SW 1271 (cell line): ENCODE data around the gene COA7.
"Not testable (repeated sequence)": the region's sequence is repeated elsewhere in the genome, so short reads cannot be mapped to it uniquely, and the experiment has no call there.

Experiments used
- DNase-seq, 2 experiments: peaks; one replicate each; lab custom pipeline; 2025; lab: John Stamatoyannopoulos, UW

Gene COA7

GRCh38 chr1:52706136-52706670 lies 8.1 kb upstream of the COA7 start:
- DNase-seq = no peak

DNA sequence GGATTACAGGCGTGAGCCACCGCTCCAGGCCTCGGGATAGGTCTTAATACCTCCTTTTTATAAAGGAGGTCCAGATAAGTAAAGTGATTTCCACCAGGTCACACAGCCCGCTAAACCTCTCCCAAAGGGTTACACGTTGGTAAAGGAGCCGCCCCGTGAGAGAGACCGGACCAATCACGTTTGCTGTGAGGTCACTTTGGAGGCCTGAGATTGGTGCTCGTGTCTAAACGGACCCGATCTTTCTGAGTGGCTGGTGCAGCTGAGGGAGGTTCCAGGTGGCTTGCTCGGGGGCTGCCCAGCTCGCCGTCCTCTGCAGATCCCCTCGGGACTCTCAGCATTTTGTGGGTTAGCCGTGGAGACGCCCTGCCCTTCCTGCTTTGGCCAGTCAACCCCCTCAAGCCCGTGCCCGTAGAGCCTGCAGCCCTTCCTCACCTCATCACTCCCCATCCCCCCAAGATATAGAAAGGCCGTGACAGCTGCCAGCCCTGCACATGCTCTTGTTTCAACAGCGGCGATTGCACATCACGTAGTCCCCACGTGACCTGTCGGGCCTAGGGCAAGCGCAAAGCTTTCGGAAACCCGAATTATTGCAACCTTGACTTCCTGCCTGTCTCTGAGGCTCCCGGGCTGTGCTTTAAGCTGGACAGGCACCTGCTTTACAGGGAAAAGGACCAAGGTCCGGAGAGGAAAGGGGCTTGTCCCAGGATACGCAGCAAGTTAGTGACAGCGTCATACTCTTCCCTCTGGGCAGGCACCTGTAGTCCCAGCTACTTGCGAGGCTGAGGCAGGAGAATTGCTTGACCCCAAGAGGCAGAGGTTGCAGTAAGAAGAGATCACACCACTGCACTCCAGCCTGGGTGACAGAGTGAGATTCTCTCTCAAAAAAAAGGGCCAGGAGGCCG lies 5.0 kb upstream of the COA7 start:
- no peak for DNase-seq

DNA sequence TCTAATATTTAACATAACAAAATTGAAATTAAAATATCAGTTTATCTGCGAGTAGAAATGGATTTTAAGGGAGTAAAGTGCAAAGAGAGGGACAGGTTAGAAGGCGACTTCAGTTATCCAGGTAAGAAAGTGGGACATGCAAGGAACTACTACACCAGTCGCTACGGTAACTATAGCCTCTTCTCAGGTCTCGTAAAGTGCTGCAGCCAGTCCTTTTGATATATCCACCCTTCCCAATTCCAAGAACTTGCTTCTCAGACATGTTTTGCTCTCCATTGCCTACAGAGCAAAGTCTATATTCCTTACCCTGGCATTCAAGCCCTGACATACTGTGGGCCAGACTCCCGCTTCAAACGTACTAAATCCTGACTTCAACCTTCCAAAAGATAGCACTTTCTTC lies 2.5 kb downstream of the COA7 start:
- DNase-seq = no peak

- DNase-seq = no peak
Measured at GRCh38 chr1:52693843-52694242, 4.3 kb downstream of the COA7 start.

- DNase-seq = not testable (repeated sequence)
Measured at GRCh38 chr1:52693351-52693750, 4.8 kb downstream of the COA7 start.

DNA sequence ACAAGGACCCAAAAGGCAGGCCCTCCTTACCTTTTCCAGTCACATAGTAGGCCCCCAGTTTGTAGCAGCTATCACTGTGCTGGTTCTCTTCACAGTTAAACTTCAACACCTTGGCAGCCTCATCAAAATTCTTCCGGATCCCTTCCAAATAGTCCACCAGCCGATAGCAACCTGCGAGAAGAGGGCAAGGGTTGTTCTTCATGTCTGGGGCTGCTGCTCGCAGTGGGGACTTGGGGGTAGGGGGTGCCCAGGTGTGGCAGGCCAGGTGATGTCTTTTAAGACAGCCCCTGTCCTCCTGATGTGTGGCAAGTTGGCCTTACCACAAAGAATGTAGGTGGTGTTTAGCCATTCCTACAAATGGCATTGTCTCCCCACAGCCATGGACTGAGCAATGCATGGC lies 5.5 kb downstream of the COA7 start:
- no peak for DNase-seq

GRCh38 chr1:52691821-52692220 lies 6.3 kb downstream of the COA7 start:
- no peak for DNase-seq

DNA sequence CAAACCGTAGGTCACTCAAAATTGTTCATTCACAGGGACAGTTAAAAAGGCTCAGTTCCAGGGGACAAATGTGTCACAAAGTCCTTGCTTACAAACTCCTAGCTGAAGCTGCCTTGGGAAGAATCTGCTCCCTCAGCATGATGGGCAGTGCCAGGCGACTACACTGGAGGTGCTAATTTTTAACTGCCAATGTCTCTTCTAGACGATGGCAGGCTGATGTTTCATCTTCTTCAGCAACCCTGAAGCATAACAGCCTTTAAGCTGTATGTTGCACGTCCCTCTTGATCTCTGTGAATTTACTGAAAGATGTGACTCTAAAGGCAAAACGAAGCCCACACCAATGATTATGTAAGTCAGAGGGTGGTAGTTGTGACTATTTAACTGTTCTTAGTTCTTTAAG lies 11.3 kb downstream of the COA7 start:
- DNase-seq = no peak

DNA sequence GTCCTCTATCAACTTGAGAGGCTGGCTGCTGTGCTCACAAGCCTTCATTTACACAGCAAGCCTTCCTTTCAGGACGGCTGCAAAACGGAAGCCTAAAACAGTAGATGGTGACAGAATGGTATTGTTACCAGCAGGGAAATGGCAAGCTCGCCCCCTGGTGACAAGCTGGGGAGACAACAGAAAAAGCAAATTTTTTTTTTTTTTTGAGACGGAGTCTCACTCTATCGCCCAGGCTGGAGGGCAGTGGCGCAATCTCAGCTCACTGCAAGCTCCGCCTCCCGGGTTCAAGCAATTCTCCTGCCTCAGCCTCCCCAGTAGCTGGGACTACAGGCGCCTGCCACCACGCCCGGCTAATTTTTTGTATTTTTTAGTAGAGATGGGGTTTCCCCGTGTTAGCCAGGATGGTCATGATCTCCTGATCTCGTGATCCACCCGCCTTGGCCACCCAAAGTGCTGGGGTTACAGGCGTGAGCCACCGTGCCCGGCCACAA lies 11.8 kb downstream of the COA7 start:
- DNase-seq = peak in 1 of 2 experiments; percentile 21

- no peak for DNase-seq
Measured at GRCh38 chr1:52684545-52684944, 13.6 kb downstream of the COA7 start.

DNA sequence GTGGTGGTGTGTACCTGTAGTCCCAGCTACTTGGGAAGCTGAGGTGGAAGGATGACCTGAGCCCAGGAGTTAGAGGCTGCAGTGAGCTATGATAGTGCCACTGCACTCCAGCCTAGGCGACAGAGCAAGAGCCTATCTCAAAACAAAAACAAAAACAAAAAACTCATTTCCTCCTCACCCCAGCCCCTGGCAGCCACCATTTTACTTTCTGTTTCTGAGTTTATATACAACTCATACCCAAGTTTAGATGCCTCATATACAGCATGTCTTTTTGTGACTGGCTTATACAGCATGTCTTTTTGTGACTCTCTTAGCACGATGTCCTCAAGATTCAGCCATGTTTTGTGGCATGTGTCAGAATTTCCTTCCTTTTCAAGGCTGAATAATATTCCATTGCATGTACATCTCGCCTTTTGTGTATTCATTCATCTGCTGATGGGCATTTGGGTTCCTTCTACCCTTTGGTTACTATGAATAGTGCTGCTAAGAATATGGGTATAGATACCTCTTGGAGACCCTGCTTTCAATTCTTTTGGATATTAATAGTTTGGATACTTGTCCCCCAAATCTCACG lies 14.7 kb downstream of the COA7 start:
- no peak for DNase-seq

DNA sequence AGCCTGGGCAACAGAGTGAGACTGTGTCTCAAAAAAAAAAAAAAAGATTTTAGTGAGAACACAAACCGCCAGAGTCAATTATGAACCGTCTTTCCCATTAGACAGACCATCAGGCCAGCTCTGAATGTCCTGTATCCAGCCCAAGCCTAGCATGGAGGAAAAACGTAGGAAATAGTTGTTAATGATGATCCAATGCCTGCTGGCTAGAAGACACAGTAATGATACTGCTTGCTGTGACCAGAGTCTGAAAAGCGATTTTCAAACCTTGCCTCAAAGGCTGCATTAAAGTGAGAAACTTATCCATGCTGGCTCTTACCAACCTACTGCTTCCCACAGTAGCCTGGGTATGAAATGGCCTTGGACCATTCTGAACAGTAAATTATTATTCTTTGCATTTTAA lies 17.0 kb downstream of the COA7 start:
- no peak for DNase-seq

GRCh38 chr1:52680353-52680752 lies 17.8 kb downstream of the COA7 start:
- no peak for DNase-seq

DNA sequence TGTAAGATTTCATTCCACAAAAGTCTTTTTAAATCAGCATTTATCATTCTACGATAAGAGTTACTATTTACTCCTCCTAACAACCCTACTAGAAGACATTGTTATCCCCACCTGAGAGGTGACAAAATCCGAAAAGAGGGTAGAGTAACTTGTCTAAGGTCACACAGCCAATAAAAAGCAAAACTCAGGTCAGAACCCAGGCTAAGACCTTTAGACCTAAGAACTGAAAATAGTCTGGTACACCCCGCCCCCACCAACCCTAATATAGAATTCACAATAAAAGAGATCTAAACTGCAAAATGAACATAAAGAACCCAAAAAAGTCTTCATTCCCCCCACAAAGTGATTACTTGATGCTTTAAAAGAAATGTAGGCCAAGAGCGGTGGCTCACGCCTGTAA lies 18.6 kb downstream of the COA7 start:
- no peak for DNase-seq

DNA sequence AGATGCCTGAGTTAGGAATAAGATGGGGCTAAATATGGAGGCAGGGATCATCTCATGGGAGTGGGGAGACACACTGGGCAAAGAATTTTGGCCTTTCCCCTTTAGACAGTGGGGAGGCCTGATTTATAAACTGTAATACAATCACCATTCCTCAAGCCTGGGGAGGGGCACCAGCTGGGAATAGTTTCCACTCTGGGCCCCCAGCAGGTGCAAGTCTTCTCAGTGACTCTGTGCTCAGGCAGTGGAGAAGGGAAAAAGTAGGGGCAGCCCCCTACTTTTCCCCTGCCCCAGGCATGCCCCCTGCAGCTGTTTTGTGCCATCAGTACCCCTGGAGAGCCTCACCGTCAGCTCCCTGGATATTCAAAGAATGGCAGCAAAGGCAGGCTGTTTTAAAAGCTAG lies 19.1 kb downstream of the COA7 start:
- DNase-seq = no peak

GRCh38 chr1:52677076-52677806 lies 20.9 kb downstream of the COA7 start:
- no peak for DNase-seq

GRCh38 chr1:52676249-52676903 lies 21.8 kb downstream of the COA7 start:
- no peak for DNase-seq

GRCh38 chr1:52674497-52675384 lies 23.4 kb downstream of the COA7 start:
- DNase-seq = no peak

GRCh38 chr1:52673513-52673912 lies 24.6 kb downstream of the COA7 start:
- no peak for DNase-seq

- DNase-seq = no peak
Measured at GRCh38 chr1:52672946-52673345, 25.2 kb downstream of the COA7 start.

- no peak for DNase-seq
Measured at GRCh38 chr1:52670604-52671003, 27.5 kb downstream of the COA7 start.
